PC-3 (cell line): ENCODE data around the gene FCAMR. TPM values are rescaled to one million over a fixed set of nuclear protein-coding genes. Genes with fewer than 3 reads are reported as not detected.

Experiments
- ATAC-seq: fragments of 200-7000 bp; cut with Tn5 transposase; 2 replicates; pipeline ENCODE4 v1.9.1; 2020; ENCODE audit warnings: mild to moderate bottlenecking, moderate library complexity
- BruUV-seq: library from RNA; stranded (reverse); fragments of 400-500 nt; replicated peaks from 2 replicates; lab custom pipeline; 2021; lab: Mats Ljungman, UMichigan
- CTCF ChIA-PET: fragments of 300-600 bp; sonication (Branson Sonifier 250); formaldehyde crosslinking; loops from one replicate; lab custom pipeline; 2022; ENCODE audit warnings: antibody characterized with exemption; lab: Charles Lee
- POLR2A ChIA-PET: fragments of 300-600 bp; sonication (Branson Sonifier 250); formaldehyde crosslinking; loops from one replicate; lab custom pipeline; 2022; ENCODE audit warnings: antibody characterized with exemption; ENCODE audit not compliant: unreplicated experiment; lab: Charles Lee
- DNase-seq: peaks from one replicate; pipeline ENCODE4 v3.0.0-alpha.2; 2015
- H2AFZ ChIP-seq: fragments of 300-600 bp; sonication (generic); 2 replicates; pipeline ENCODE4 v1.6.0; 2016; ENCODE audit warnings: antibody characterized with exemption, low read length
- H3F3A ChIP-seq: fragments of 300-600 bp; sonication (generic); one replicate; pipeline ENCODE4 v1.6.0; 2017; ENCODE audit warnings: antibody characterized with exemption, low read length, control low read depth, mild to moderate bottlenecking; ENCODE audit not compliant: unreplicated experiment
- H3K27ac ChIP-seq: fragments of 300-600 bp; sonication (generic); 2 replicates; pipeline ENCODE4 v1.5.1; 2016; ENCODE audit warnings: mild to moderate bottlenecking, low read length
- H3K27me3 ChIP-seq: fragments of 300-600 bp; sonication (generic); 2 replicates; pipeline ENCODE4 v1.6.1; 2016; ENCODE audit warnings: low read length, mixed read lengths
- H3K36me3 ChIP-seq: fragments of 300-600 bp; sonication (generic); 2 replicates; pipeline ENCODE4 v1.6.1; 2016; ENCODE audit warnings: low read depth, mixed run types, low read length, mixed read lengths
- H3K4me1 ChIP-seq: fragments of 300-600 bp; sonication (generic); 2 replicates; pipeline ENCODE4 v1.5.1; 2016; ENCODE audit warnings: low read length; ENCODE audit not compliant: insufficient read depth
- H3K4me2 ChIP-seq: fragments of 300-600 bp; sonication (generic); 2 replicates; pipeline ENCODE4 v1.6.0; 2016; ENCODE audit warnings: low read length
- H3K4me3 ChIP-seq: fragments of 300-600 bp; sonication (generic); 2 replicates; pipeline ENCODE4 v1.5.1; 2016; ENCODE audit warnings: mild to moderate bottlenecking, low read length, mixed read lengths
- H3K79me2 ChIP-seq: fragments of 300-600 bp; sonication (generic); 2 replicates; pipeline ENCODE4 v1.6.1; 2017; ENCODE audit warnings: low read length, mixed read lengths
- H3K9ac ChIP-seq: fragments of 300-600 bp; sonication (generic); 2 replicates; pipeline ENCODE4 v1.6.0; 2016; ENCODE audit warnings: mild to moderate bottlenecking, low read length
- H3K9me2 ChIP-seq: fragments of 300-600 bp; sonication (generic); replicated peaks from 2 replicates; pipeline ENCODE4 v1.6.1; 2016; ENCODE audit warnings: mixed run types, low read length, mixed read lengths
- H3K9me3 ChIP-seq: fragments of 300-600 bp; sonication (generic); 2 replicates; pipeline ENCODE4 v1.6.1; 2016; ENCODE audit warnings: low read length, mixed read lengths
- H4K20me1 ChIP-seq: fragments of 300-600 bp; sonication (generic); 2 replicates; pipeline ENCODE4 v1.6.1; 2016; ENCODE audit warnings: low read length, mixed read lengths
- CTCF ChIP-seq: fragments of 300-600 bp; sonication (generic); conservative IDR thresholded peaks from 2 replicates; pipeline ENCODE4 v1.5.1; 2017; ENCODE audit warnings: antibody characterized with exemption, low read depth, mild to moderate bottlenecking, low read length
- EZH2 ChIP-seq: fragments of 300-600 bp; sonication (generic); IDR thresholded peaks from one replicate; pipeline ENCODE4 v1.6.1; 2017; ENCODE audit warnings: antibody characterized with exemption, mild to moderate bottlenecking, low read length; ENCODE audit not compliant: unreplicated experiment
- EZH2phosphoT487 ChIP-seq: fragments of 300-600 bp; sonication (generic); IDR thresholded peaks from 2 replicates; pipeline ENCODE4 v1.6.1; 2018; ENCODE audit warnings: mild to moderate bottlenecking, antibody characterized with exemption, low read length, borderline replicate concordance
- intact Hi-C: fragments of 100-400 bp; cut with micrococcal nuclease; formaldehyde crosslinking; loops from 2 replicates; pipeline ENCODE4 v1.9.0; 2023
- total RNA-seq: library from RNA; depleted of rRNA; stranded (reverse); fragments of >200 nt; gene quantifications from 2 replicates; pipeline ENCODE4 v1.2.3, GENCODE V29; 2014

FCAMR gene
- total RNA-seq, 1 experiment from 2014 or later = not detected

GRCh38 chr1:206931709-206932108 lies 38.6 kb downstream of the FCAMR start:
- CTCF ChIA-PET = no interaction called here
- Histone ChIP-seq H3K9ac (no peak overlapping the region), H3K4me3 (no peak overlapping the region), H3K27me3 (no peaks in the 10 kb centered on the region), H3K36me3 (no peaks in the 10 kb centered on the region), H3K27ac (no peak overlapping the region), H2AFZ (no peak overlapping the region), H3F3A (peaks cover 7% of the 10 kb centered on the region), H3K9me2 (no peaks in the 10 kb centered on the region), H3K79me2 (no peaks in the 10 kb centered on the region), H4K20me1 (no peaks in the 10 kb centered on the region), H3K4me1 (peaks cover 12% of the 10 kb centered on the region), H3K4me2 (no peak overlapping the region), H3K9me3 (no peaks in the 10 kb centered on the region)
- intact Hi-C loops = no loop called here
- ATAC-seq (no peak), DNase-seq (no peak)
- no TSS peak for BruUV-seq
- TF ChIP-seq EZH2 (no peak), CTCF (peak; percentile 29; the same call in 1 of the 2 replicates)
- POLR2A ChIA-PET = no interaction called here

GRCh38 chr1:206930210-206930798 lies 40.0 kb downstream of the FCAMR start:
- intact Hi-C loops = no loop called here
- Histone ChIP-seq H3K36me3 (no peaks in the 10 kb centered on the region), H3K4me2 (no peak overlapping the region), H3K27ac (no peak overlapping the region), H3K4me1 (peaks cover 15% of the 10 kb centered on the region), H3K9me2 (no peaks in the 10 kb centered on the region), H3K79me2 (no peaks in the 10 kb centered on the region), H3K9me3 (no peaks in the 10 kb centered on the region), H3K9ac (no peak overlapping the region), H2AFZ (no peak overlapping the region), H4K20me1 (no peaks in the 10 kb centered on the region), H3K27me3 (no peaks in the 10 kb centered on the region), H3F3A (peaks cover 7% of the 10 kb centered on the region), H3K4me3 (no peak overlapping the region)
- ATAC-seq (no peak), DNase-seq (no peak)
- no peak for TF ChIP-seq EZH2
- TF ChIP-seq CTCF = no peak
- TF ChIP-seq EZH2phosphoT487 = no peak
- ChIA-PET POLR2A (interaction anchor here (0.6 kb wide), 1 partner anchor 102 kb away, joined by 3 read pairs; no protein-coding TSS in a partner anchor), CTCF (no interaction called here)
- no TSS peak for BruUV-seq

GRCh38 chr1:206929524-206929923 lies 40.7 kb downstream of the FCAMR start:
- H3K9me2 ChIP-seq = no peaks in the 10 kb centered on the region
- no peaks in the 10 kb centered on the region for H3K9me3 ChIP-seq
- DNase-seq (no peak), ATAC-seq (no peak)
- H3K79me2 ChIP-seq = no peaks in the 10 kb centered on the region
- no peak overlapping the region for H3K4me3 ChIP-seq
- H3K27ac ChIP-seq = no peak overlapping the region
- ChIA-PET CTCF (no interaction called here), POLR2A (interaction anchor here (0.6 kb wide), 1 partner anchor 103 kb away, joined by 3 read pairs; no protein-coding TSS in a partner anchor)
- no peaks in the 10 kb centered on the region for H3K27me3 ChIP-seq
- peaks cover 15% of the 10 kb centered on the region for H3K4me1 ChIP-seq
- no peaks in the 10 kb centered on the region for H3K36me3 ChIP-seq
- BruUV-seq = no TSS peak
- H4K20me1 ChIP-seq = no peaks in the 10 kb centered on the region
- H3K4me2 ChIP-seq = no peak overlapping the region
- TF ChIP-seq EZH2 (no peak), CTCF (no peak), EZH2phosphoT487 (no peak)
- H2AFZ ChIP-seq = no peak overlapping the region
- peaks cover 7% of the 10 kb centered on the region for H3F3A ChIP-seq
- intact Hi-C loops = no loop called here
- no peak overlapping the region for H3K9ac ChIP-seq
